ENCODE measurements around the gene COG1.

The COG1 gene

DNA sequence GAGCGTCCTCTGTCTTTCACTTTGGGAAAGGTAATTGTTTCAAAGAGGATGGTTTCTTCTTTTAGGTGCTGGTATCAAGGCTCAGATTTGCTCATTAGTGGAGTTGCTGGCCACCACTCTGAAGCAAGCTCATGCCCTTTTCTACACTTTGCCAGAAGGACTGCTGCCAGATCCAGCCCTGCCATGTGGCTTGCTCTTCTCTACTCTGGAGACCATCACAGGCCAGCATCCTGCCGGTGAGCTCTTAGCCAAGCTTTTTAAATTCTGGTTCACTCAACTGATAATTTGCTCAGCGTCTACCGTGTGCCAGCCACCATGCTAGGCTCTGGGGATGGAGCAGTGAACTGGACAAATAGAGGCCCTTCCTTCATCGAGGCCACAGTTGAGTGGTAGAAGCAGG lies 4.3 kb downstream of the COG1 start:
- TF ChIP-seq, protein P1, sequence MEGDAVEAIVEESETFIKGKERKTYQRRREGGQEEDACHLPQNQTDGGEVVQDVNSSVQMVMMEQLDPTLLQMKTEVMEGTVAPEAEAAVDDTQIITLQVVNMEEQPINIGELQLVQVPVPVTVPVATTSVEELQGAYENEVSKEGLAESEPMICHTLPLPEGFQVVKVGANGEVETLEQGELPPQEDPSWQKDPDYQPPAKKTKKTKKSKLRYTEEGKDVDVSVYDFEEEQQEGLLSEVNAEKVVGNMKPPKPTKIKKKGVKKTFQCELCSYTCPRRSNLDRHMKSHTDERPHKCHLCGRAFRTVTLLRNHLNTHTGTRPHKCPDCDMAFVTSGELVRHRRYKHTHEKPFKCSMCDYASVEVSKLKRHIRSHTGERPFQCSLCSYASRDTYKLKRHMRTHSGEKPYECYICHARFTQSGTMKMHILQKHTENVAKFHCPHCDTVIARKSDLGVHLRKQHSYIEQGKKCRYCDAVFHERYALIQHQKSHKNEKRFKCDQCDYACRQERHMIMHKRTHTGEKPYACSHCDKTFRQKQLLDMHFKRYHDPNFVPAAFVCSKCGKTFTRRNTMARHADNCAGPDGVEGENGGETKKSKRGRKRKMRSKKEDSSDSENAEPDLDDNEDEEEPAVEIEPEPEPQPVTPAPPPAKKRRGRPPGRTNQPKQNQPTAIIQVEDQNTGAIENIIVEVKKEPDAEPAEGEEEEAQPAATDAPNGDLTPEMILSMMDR (IDR thresholded peaks at IDR 0.05; ENCODE audit: insufficient read depth, low read length, missing control alignments), result no peak
- no peak for DNase-seq (ENCODE audit: low read depth, low spot score)
- no peak overlapping the region for H3K4me3 ChIP-seq (ENCODE audit: low read depth, low read length)
- POLR2A ChIA-PET, result interaction anchor here (0.6 kb wide), 1 partner anchor 227 kb away, joined by 3 read pairs; no protein-coding TSS in a partner anchor
- CTCF ChIA-PET, result interaction anchor here (0.8 to 13.0 kb wide), 16 partner anchors 8 to 638 kb away, joined by 3 to 155 read pairs (median 6); a partner anchor contains a TSS

DNA sequence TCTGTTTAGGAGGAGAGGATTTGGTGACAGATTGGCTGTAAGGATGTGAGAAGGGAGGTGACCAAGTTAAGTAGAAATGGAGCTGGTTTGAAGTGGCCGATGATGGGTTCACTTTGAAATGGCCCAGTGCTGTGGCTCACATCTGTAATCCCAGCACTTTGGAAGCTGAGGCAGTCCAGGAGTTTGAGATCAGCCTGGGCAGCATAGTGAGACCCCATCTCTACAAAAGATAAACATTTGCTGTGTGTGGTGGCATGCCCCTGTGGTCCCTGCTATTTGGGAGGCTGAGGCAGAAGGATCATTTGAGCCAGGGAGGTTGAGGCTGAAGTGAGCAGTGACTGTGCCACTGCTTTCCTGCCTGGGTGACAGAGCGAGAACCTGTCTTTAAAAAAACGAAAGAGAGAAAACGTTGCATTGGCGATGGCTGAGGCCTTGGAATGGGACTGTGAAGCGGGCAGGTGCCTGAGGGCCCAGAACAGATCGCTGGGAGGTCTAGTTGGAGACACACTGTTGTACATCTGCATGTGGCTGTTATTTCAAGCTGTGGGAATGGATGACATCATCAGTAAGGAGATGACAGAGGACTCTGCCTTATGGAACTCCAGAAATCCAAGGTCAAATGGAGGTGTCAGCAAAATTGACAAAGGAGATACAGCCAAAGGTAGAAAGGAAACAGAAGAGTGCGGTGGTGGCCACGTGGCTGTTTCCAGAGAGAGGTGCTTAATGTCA lies 5.5 kb downstream of the COG1 start:
- POLR2A ChIA-PET, result no interaction called here
- CTCF ChIA-PET, result interaction anchor here (0.8 to 13.0 kb wide), 6 partner anchors 16 to 639 kb away, joined by 3 to 155 read pairs (median 6); no protein-coding TSS in a partner anchor
- no peak overlapping the region for H3K4me3 ChIP-seq (ENCODE audit: low read depth, low read length)
- no peak for DNase-seq (ENCODE audit: low read depth, low spot score)
- TF ChIP-seq, protein P1 (IDR thresholded peaks at IDR 0.05; ENCODE audit: insufficient read depth, low read length, missing control alignments), result no peak

DNA sequence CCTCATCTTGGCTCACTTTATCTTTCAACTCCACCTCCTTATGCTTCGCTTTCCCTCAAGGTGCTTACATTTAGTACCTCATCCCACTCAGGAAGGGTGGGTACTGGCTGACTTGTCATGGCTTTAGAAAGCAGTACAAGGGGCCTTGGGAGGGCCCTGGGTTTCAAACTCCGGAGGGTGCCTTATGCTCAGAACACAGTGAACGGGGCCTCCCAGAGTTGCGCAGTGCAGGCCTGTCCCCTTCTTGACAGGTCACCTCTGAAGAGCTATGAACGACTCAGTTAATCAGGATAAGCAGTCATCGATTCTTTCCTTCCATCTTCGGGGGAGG lies 6.0 kb downstream of the COG1 start:
- no peak overlapping the region for H3K4me3 ChIP-seq (ENCODE audit: low read depth, low read length)
- POLR2A ChIA-PET, result no interaction called here
- TF ChIP-seq, protein P1 (IDR thresholded peaks at IDR 0.05; ENCODE audit: insufficient read depth, low read length, missing control alignments), result no peak
- CTCF ChIA-PET, result interaction anchor here (1.7 to 13.0 kb wide), 4 partner anchors 16 to 640 kb away, joined by 4 to 155 read pairs (median 34); no protein-coding TSS in a partner anchor
- DNase-seq (ENCODE audit: low read depth, low spot score), result no peak

DNA sequence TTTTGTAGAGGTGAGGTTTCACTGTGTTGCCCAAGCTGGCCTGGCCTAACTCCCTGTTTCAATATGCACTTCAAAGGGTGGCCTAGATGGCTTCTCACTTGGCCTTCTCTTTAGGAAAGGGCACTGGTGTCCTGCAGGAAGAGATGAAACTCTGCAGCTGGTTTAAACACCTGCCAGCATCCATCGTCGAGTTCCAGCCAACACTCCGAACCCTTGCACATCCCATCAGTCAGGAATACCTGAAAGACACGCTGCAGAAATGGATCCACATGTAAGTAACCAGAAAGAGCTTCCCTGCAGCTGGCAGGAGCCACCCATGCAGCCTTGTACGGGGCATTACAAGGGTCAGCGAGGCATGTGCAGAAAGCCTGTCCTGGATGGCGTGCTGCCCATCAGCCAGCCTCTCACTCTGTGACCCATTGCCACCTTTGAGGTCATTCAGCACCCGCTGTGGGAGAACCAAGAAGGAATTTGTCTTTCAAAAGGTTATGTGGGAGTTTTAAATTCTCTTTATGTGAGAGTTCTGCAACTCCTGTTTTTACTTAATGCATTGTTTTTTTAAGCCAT lies 7.0 kb downstream of the COG1 start:
- TF ChIP-seq, protein P1 (IDR thresholded peaks at IDR 0.05; ENCODE audit: insufficient read depth, low read length, missing control alignments), result no peak
- DNase-seq (ENCODE audit: low read depth, low spot score), result no peak
- CTCF ChIA-PET, result interaction anchor here (0.9 to 6.5 kb wide), 2 partner anchors 11 to 474 kb away, joined by 3 to 60 read pairs; no protein-coding TSS in a partner anchor
- no peak overlapping the region for H3K4me3 ChIP-seq (ENCODE audit: low read depth, low read length)
- POLR2A ChIA-PET, result no interaction called here

DNA sequence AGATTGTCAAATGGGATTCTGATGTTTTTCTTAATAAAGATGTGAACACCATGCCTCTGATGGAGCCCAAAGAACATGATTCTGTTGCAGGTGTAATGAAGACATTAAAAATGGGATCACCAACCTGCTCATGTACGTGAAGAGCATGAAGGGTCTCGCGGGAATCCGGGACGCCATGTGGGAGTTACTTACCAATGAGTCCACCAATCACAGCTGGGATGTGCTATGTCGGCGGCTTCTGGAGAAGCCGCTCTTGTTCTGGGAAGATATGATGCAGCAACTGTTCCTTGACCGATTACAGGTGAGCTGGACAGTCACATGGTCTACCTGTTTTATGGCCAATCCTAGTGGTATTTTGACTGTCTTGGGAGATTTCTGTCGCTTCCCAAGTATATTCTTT lies 7.6 kb downstream of the COG1 start:
- no peak for DNase-seq (ENCODE audit: low read depth, low spot score)
- CTCF ChIA-PET, result interaction anchor here (0.9 to 6.5 kb wide), 3 partner anchors 11 to 643 kb away, joined by 3 to 60 read pairs (median 5); no protein-coding TSS in a partner anchor

More for the DNA sequence above, 7.6 kb downstream of the COG1 start:
- H3K4me3 ChIP-seq (ENCODE audit: low read depth, low read length), result no peak overlapping the region
- POLR2A ChIA-PET, result no interaction called here
- TF ChIP-seq, protein P1 (IDR thresholded peaks at IDR 0.05; ENCODE audit: insufficient read depth, low read length, missing control alignments), result no peak
